GM19397 (cell line): ENCODE results near the gene ZNF280B.
"Not testable (repeated sequence)": the region's sequence is repeated elsewhere in the genome, so short reads cannot be mapped to it uniquely, and the experiment has no call there.

Source experiments
- ATAC-seq: cut with Tn5 transposase; IDR thresholded peaks from one replicate; pipeline ENCODE4 v1.9.1; 2021; ENCODE audit warnings: mild to moderate bottlenecking, moderate library complexity; ENCODE audit not compliant: unreplicated experiment

The ZNF280B gene

DNA sequence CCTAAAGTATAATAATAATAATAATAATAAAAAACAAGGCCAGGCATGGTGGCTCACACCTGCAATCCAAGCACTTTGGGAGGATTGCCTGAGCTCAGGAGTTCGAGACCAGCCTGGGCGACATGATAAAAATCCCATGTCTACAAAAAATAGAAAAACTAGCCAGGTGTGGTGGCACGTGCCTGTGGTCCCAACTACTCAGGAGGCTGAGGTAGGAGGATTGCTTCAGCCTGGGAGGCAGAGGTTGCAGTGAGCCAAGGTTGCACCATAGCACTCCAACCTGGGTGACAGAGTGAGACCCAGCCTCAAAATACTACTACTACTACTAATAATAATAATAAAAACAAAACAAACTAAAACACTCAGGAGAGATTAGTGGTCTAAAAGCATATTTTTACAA, 27.1 kb upstream of the ZNF280B start:
- ATAC-seq: no peak

DNA sequence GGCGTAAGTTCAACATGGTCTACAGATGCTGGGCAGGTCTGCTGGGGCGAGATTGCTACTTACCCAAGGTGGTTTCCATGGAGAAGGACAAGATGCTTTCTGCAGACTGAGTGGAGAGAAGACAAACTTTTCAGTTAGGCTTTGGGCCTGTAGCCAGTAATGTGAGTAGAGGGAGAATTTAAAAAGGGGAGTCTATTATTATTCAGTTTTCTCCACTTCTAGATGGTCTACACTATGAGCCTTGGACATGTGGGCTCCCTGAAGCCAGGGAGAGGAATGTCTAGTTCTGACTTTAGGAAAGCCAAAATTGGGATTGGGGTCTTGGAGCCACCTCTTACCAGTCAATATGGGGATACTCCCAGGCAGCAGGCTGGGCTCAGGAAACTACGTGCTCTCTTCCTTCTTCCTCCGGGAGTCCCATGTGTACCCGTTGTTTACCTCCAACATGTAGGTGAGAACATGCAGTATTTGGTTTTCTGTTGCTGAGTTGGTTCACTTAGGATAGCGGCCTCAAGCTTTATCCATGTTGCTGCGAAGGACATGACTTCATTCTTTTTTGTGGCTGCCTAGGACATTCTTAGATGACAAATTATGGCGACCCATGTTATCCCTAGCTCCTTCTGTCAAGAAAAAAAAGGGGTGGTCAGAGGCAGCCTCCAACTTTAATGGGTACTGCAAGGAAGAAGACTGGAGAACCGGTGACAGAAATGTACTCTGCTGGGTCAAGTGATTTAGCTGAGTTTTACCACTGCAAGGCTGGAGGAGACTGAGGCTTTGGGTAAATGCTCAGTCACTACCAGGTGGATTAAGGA, 26.3 kb upstream of the ZNF280B start:
- no peak for ATAC-seq

DNA sequence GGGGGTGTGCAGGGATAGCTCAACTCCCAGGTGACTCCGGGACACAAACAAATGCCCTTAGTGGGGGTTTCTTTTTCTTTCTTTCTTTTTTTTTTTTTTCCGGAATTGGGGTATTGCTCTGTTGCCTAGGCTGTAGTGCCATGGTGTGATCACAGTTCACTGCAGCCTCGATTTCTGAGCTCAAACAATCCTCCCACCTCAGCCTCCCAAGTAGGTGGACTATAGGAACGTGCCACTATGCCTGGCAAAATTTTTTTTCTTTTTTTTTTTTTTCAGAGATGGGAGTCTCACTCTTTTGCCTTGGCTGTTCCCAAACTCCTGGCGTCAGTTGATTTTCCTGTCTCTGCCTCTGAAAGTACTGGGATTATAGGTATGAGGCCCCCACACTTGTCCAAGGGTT, 25.3 kb upstream of the ZNF280B start:
- no peak for ATAC-seq

DNA sequence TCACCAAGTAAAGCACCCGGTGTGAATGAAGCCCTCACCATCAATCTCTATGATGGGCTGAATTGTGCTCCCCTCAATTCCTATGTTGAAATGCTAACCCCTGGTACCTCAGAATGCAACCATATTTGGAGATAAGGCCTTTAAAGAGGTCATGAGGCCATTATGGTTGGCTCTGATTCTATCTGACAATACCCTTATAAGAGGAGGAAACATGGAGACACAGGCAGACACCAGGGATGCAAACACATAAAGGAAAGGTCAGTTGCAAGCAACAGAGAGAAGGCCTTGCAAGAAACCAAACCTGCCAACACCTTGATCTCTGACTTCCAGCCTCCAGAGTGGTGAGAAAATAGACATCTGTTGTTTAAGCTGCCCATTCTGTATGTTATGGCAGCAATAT, 24.9 kb upstream of the ZNF280B start:
- no peak for ATAC-seq

DNA sequence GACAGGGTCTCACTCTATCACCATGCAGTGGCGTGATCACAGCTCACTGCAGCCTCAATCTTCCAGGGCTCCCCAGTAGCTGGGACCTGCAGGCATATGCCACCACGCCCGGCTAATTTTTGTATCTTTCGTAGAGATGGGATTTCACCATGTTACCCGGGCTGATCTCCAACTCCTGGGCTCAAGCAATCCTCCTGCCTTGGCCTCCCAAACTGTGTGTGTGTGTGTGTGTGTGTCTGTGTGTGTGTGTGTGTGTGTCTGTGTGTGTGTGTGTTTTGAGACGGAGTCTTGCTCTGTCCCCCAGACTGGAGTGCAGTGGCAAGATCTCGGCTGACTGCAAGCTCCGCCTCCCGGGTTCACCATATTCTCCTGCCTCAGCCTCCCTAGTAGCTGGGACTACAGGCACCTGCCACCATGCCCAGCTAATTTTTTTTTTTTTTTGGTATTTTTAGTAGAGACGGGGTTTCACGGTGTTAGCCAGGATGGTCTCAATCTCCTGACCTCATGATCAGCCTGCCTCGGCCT, 24.1 kb upstream of the ZNF280B start:
- ATAC-seq: not testable (repeated sequence)

DNA sequence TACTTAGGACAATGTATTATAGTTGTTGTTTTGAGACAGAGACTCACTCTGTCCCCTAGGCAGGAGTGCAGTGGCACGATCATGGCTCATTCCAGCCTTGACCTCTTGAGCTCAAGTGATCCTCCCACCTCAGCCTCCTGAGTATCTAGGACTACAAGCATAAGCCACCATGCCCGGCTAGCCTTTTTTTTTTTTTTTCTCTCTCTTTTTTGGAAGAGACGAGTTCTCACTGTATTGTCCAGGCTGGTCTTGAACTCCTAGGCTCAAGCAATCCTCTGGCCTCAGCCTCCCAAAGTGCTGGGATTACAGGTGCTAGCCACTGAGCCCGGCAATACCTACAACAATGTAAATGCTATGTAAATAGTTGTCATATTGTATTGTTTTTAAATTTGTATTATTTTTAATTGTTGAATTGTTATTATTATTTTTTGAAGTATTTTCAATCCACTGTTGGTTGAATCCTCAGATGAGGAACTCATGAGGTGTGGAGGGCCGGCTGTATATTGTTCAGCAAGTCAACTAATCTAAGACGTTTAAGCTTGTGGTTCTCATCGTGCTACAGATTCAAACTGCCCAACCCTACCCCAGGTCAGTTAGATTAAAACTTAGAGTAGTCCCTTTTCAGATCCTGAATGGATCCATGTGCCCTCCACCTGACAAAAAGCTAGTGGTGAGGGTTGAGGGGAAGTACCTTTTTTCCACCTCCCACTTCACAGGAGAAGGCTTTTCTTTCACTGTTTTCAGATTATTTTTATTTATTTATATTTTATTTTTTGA, 23.4 kb upstream of the ZNF280B start:
- no peak for ATAC-seq

DNA sequence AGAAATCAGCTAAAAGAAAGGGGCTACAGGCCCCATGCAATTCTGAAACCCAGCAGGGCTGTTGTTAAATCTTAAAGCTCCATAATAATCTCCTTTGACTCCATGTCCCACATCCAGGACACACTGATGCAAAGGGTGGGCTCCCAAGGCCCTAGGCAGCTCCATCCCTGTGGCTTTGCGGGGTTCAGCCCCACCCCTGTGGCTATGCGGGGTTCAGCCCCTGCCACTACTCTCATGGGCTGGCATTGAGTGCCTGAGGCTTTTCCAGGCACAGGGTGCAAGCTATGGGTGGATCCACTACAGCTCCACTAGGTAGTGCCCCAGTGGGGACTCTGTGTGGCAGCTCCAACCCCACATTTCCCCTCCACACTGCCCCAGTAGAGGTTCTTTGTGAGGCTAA, 20.2 kb upstream of the ZNF280B start:
- no peak for ATAC-seq

DNA sequence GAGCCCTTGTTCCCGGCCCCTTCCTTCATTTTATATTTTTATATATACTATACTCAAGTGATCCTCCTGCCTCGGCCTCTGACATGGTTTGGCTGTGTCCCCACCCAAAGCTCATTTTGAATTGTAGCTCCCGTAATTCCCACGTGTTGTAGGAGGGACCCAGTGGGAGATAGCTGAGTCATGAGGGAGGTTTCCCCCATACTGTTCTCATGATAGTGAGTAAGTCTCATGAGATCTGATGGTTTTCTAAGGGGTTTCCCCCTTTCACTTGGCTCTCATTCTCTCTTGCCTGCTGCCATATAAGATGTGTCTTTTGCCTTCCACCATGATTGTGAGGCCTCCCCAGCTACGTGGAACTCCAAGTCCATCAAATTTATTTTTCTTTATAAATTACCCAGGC, 18.8 kb upstream of the ZNF280B start:
- ATAC-seq: no peak

DNA sequence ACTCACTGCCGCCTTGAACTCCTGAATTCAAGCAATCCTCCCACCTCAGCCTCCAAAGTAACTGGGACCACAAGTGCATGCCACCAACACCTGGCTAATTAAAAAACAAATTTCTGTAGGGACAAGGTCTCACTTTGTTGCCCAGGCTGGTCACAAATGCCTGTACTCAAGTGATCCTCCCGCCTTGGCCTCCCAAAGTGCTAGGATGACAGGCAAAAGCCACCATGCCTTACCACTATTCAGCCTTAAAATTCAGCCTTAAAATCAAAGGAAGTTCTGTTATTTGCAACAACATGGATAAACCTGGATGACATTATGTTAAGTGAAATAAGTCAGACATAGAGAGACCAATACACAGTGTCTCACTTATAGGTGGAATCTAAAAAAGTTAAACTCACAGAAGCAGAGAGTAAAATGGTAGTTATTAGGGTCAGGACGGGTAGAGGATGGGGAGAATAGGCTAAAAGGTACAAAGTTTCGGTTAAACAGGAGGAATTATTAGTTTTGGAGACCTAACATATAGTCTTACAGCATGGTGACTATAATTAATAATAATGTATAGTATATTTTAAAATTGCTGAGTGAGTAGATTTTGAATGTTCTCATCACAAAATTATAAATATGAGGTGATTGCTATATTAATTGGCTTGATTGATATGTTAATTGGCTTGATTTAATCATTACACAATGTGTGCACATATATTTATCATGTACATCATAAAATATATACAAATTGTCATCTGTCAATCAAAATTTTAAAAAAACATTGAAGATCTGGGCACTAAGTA, 17.8 kb upstream of the ZNF280B start:
- no peak for ATAC-seq

DNA sequence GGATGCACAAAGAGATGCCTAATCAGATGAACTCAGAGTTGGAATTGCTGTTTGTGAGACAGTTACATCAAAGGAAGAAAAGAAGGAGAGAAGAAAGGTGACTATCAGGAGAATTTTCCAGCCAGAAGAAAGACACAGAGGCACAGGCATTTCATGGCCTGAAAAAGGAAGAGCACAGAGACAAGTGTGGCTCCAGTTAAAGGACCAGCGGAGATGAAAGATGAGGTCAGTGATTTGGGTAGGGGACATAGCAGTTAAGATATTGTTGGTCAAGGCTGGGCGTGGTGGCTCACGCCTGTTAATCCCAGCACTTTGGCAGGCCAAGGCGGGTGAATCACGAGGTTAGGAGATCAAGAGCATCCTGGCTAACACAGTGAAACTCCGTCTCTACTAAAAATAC, 15.0 kb upstream of the ZNF280B start:
- no peak for ATAC-seq

DNA sequence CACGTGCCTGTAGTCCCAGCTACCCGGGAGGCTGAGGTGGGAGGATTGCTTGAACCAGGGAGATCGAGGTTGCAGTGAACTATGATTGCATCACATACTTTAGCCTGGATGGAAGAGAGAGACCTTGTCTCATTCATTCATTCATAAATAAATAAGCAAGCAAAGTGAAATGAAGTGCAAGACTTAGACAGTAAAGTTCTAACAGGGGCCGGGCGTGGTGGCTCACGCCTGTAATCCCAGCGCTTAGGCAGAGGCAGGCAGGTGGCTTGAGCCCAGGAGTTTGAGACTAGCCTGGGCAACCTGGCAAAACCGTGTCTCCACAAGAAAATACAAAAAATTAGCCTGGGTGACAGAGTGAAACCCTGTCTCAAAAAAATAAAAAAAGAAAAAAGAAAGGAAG, 13.1 kb upstream of the ZNF280B start:
- no peak for ATAC-seq

DNA sequence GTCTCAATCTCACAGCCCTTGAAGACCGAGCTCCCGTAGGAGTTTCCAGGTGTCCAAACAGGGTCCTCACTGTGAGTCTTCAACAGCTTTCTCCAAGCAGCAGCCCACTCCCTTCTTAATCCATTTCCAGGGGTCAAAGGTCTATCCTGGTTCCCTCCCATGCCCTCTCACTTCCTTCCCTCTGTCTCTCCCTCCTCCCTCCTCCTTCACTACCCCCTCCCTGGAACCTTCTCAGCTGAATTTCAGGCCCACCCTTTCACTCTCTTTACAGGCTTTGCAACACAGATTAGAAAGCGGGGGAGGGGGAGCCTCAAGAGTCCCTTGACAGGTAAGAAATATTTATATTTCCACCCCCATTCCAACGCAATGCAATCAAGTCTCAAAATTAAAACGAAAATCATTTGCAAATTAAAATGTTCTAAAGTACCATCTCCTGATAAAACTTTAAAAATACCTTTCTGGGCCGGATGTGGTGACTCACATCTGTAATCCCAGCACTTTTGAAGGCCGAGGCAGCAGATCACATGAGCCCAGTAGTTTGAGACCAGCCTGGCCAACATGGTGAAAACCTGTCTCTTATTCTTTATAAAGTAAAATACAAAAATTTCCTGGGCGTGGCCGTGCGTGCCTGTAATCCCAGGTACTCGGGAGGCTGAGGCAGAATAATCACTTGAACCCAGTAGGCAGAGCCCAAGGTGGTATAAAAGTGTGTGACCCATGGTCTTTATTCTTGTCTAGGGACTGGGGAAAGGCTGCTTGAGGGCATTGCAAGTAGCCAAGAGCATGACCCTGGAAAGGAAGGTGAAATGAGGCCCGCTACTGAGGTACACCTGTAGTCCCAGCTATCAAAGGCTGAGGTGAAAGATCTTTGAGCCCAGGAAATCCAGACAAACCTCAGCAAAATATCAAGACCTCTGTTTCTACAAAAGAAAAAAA, 12.4 kb upstream of the ZNF280B start:
- no peak for ATAC-seq

DNA sequence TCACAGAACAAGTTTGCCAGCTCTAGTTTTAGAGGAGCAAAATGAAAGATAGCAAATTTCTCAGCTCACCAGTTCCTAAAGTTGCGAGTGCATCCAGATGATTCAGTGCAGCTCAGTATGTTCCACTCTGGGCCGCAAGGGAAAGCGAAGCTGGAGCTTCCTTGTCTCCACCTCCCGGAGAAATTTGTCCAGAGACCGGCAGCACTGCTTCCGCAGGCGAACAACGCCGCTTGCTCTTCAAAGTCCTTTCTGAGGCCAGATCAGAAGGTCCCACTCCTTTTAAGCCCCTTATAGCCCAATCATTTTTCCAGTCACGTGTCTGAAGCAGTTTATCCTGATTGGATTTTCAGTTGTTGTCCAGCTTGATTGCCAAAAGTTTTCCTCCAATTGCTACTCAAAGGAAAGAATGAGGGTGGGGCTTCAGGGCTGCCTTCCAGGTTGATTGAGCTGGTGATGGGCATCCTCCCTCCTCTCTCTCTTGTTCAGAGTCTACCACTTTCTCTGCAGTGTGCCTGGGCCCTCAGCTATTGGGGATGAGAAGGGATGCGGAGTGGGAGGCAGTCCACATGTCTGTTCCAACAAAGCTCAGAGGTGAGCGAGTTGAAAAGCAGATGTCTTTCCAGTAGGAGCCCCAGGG, 11.6 kb upstream of the ZNF280B start, which contains the start of gene ZNF280A:
TSS of gene ZNF280A (minus strand) at position 251 of the 637 bp plus-strand sequence. CDS start 4,640 bp downstream, outside the sequence.
- no peak for ATAC-seq

DNA sequence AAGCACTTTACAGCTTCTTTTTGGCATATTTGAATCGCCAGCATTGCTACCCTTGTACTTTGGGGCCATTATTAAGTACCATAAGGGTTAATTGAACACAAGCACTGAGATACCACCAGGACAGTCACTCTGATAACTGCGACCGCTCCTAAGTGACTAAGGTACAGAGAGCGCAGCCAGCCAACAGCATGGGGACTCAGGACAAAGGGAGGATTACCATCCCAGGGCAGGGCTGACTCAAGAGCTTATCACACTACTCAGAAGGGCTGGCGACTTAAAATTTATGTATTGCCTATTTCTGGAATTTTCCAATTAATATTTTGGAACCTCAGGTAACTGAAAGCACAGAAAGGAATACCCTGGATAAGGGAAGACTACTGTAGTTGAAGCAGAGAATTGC, 11.0 kb upstream of the ZNF280B start:
- ATAC-seq: no peak

DNA sequence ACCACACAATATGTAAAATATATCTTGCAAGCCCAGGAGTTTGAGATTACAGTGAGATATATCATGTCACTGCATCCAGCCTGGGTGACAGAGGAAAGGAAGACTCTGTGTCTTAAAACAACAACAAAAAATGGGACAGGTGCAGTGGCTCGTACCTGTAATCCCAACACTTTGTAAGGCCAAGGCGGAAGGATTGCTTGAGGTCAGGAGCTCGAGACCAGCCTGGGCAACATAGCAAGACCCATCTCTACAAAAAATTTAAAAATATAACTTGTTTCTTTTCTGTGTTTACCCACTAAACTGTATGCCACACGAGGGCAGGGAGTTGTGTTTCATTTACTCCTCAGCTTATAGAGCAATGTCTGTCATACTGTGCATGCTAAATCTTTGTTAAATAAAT, 8.4 kb upstream of the ZNF280B start:
- no peak for ATAC-seq

DNA sequence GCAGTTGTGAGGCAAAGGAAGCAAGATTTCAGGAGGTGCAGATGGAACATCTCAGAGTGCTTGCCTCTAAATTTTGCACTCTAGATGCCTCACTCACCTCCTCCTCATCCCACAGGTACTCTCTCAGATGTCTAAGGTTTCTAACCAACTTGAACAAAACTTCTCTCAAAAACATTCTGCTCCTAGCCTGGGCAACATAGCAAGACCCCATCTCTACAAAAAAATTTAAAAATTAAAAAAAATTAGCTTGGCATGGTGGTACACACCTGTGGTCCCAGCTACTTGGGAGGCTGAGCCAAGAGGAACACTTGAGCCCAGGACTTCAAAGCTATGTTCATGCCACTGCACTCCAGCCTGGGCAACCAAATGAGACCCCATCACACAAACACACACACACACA, 7.3 kb upstream of the ZNF280B start:
- ATAC-seq: no peak

DNA sequence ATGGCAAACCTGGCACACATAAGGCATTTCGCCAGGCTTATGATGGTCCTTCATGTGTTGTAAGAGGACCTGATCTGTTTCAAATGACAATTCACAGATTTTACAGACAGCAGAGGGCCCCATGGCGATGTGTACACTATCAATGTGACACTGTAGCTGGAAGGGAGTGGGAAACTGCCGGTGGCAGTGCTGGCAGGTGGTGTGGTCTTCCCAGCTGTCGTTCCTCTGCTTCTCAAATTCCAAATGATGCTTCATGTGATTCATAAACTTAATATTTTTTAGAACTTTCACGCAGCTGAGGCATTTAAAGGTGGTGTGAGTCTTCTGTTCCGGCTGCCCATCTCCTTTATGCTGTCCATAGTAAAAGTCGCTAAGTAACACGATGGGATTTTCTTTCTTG, 5.9 kb upstream of the ZNF280B start:
- not testable (repeated sequence) for ATAC-seq

DNA sequence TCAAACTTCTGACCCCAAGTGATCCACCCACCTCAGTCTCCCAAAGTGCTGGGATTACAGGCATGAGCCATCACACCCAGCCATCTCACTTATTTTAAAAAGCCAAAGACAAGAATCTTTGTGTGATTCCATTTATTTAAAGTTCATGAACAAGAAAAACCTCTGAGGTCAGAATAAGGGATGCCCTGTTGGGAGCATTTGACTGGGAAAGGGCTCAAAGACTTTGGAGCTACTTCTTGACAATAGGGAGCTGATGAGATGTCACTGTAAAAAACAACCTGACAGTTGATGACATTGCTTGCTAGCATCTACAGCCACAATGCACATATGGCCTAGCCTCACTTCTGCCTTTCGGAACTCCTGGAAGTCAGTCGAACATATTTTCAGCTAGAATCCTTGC, 5.1 kb upstream of the ZNF280B start:
- ATAC-seq: no peak

DNA sequence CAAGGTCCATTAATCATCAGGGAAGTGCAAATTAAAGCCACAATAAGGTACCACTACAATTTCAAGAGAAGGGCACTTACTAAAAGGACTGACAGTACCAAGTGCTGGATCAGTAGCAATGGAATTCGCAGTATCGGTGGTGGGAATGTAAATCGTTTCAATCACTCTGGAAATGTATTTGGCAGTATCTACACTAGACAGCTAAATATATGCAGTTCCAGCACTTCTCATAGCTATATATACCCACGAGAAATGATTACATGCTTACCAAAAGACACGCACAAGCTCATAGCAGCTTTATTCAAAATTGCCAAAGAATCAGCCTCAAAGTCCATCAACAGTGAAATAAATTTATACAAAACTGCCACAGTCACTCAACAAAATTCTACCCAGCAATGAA, 4.4 kb upstream of the ZNF280B start:
- ATAC-seq: no peak

DNA sequence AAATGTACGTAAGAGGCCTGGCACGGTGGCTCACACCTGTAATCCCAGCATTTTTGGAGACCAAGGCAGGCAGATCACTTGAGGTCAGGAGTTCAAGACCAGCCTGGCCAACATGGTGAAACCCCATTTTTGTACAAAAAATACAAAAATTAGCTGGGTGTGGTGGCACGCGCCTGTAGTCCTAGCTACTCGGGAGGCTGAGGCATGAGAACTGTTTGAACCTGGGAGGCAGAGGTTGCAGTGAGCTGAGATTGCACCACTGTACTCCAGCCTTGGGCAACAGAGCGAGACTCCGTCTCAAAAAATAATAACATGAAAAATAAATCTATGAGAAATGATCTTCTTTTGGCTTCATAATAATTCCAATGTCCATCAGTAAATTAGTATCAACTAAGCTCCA, 2.3 kb upstream of the ZNF280B start:
- not testable (repeated sequence) for ATAC-seq
